ENCODE data around the gene FANCE. TPM values are rescaled to one million over a fixed set of nuclear protein-coding genes. Genes with fewer than 3 reads are reported as not detected.

Gene FANCE
- total RNA-seq, 1 experiment from 2014 or later: 12.4 TPM

DNA sequence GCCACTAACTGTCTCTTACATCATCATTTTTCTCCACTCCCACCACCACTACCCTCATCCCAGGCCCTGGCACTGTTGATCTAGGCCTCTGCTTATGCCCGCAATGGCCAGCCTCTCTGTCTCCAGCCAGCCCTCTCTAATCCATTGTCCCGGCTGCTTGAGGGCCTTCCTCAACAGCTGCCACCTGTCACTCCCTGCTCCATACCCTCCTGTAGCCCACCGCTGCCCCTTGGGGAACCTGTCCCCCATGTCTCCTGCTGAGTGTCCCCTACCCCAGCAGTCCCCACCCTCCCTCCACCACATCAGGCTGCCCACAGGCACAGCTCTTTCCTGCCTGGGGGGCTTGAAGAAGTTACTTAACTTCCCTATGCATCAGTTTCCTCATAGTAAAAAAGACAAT lies 31.4 kb downstream of the FANCE start:
- ChIA-PET CTCF (no interaction called here), POLR2A (no interaction called here)
- H3K27ac Mint-ChIP-seq (ENCODE audit: unreplicated experiment): peak overlapping the region; percentile 98
- no peak overlapping the region for H3K4me3 Mint-ChIP-seq (ENCODE audit: unreplicated experiment)
- no peaks in the 10 kb centered on the region for H3K9me3 Mint-ChIP-seq (ENCODE audit: unreplicated experiment)
- H3K9me3 ChIP-seq: no peaks in the 10 kb centered on the region
- BruUV-seq (replicated peaks): no TSS peak
- H3K4me1 ChIP-seq: peaks cover 38% of the 10 kb centered on the region
- H3K27me3 Mint-ChIP-seq (ENCODE audit: insufficient read depth, unreplicated experiment): no peaks in the 10 kb centered on the region
- peaks cover 38% of the 10 kb centered on the region for H3K4me1 Mint-ChIP-seq (ENCODE audit: low read depth, unreplicated experiment)
- intact Hi-C loops (cut with micrococcal nuclease; ENCODE audit: unreplicated experiment): no loop called here
- DNase-seq: no peak
- TF ChIP-seq, protein P1, sequence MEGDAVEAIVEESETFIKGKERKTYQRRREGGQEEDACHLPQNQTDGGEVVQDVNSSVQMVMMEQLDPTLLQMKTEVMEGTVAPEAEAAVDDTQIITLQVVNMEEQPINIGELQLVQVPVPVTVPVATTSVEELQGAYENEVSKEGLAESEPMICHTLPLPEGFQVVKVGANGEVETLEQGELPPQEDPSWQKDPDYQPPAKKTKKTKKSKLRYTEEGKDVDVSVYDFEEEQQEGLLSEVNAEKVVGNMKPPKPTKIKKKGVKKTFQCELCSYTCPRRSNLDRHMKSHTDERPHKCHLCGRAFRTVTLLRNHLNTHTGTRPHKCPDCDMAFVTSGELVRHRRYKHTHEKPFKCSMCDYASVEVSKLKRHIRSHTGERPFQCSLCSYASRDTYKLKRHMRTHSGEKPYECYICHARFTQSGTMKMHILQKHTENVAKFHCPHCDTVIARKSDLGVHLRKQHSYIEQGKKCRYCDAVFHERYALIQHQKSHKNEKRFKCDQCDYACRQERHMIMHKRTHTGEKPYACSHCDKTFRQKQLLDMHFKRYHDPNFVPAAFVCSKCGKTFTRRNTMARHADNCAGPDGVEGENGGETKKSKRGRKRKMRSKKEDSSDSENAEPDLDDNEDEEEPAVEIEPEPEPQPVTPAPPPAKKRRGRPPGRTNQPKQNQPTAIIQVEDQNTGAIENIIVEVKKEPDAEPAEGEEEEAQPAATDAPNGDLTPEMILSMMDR (IDR thresholded peaks at IDR 0.05; ENCODE audit: insufficient read depth in 1 of 2, low read depth in 1 of 2, low read length in 1 of 2, severe bottlenecking in 1 of 2, unreplicated experiment in 1 of 2): no peak
- no peak overlapping the region for H3K4me3 ChIP-seq (ENCODE audit: low read depth, low read length)
- no peaks in the 10 kb centered on the region for H3K27me3 ChIP-seq (replicated peaks; ENCODE audit: control insufficient read depth, insufficient read depth, low read length)
- H3K36me3 Mint-ChIP-seq (ENCODE audit: insufficient read depth, unreplicated experiment): peaks cover 76% of the 10 kb centered on the region
- peaks cover 10% of the 10 kb centered on the region for H3K36me3 ChIP-seq (ENCODE audit: control insufficient read depth, insufficient read depth, low read length)

DNA sequence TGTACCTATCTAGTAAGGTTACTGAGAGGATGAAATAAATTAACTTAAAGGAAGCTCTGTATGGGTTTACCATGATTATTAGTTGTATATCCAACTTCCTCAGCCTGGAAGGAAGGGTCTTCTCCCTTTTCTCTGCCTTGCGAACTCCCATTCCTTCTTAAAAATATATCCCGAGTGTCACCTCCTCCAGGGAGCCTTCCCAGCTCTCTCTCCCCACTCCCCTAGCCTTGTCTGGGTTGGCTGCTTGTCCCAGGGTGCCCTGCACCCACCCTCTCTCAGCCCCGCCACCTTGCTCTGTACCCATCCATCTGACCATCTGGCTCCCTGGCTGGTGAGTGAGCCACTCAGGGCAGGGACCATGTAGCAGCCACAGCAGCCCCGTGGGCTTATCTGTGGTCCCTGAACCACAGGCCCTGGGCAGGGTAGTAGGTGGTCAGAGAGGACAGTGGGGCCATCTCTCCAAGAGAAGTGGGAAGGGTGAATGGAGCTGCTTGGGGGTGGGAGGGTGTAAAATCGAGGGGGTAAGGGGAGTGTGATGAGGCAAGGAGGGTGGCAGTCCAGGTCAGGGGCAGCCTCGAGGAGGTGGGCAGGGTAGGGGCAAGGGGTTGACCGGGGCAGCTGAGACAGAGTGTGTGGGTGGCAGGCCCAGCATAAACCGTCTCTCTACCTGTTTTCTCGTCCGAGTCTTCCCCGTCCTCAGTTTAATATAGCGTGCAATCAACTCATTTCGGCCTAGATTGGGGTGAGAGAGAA lies 31.9 kb downstream of the FANCE start:
- Mint-ChIP-seq H3K4me1 (ENCODE audit: low read depth, unreplicated experiment) (peaks cover 38% of the 10 kb centered on the region), H3K9me3 (ENCODE audit: unreplicated experiment) (no peaks in the 10 kb centered on the region), H3K27ac (ENCODE audit: unreplicated experiment) (peak overlapping the region; percentile 98), H3K27me3 (ENCODE audit: insufficient read depth, unreplicated experiment) (no peaks in the 10 kb centered on the region), H3K4me3 (ENCODE audit: unreplicated experiment) (no peak overlapping the region), H3K36me3 (ENCODE audit: insufficient read depth, unreplicated experiment) (peaks cover 71% of the 10 kb centered on the region)
- Histone ChIP-seq H3K27me3 (replicated peaks; ENCODE audit: control insufficient read depth, insufficient read depth, low read length) (no peaks in the 10 kb centered on the region), H3K4me1 (peaks cover 43% of the 10 kb centered on the region), H3K9me3 (no peaks in the 10 kb centered on the region), H3K4me3 (ENCODE audit: low read depth, low read length) (no peak overlapping the region), H3K36me3 (ENCODE audit: control insufficient read depth, insufficient read depth, low read length) (peaks cover 10% of the 10 kb centered on the region)
- intact Hi-C loops (cut with micrococcal nuclease; ENCODE audit: unreplicated experiment): no loop called here
- no TSS peak for BruUV-seq (replicated peaks)
- no peak for DNase-seq
- ChIA-PET CTCF (no interaction called here), POLR2A (no interaction called here)
- TF ChIP-seq, protein P1 (IDR thresholded peaks at IDR 0.05; ENCODE audit: insufficient read depth in 1 of 2, low read depth in 1 of 2, low read length in 1 of 2, severe bottlenecking in 1 of 2, unreplicated experiment in 1 of 2): no peak

DNA sequence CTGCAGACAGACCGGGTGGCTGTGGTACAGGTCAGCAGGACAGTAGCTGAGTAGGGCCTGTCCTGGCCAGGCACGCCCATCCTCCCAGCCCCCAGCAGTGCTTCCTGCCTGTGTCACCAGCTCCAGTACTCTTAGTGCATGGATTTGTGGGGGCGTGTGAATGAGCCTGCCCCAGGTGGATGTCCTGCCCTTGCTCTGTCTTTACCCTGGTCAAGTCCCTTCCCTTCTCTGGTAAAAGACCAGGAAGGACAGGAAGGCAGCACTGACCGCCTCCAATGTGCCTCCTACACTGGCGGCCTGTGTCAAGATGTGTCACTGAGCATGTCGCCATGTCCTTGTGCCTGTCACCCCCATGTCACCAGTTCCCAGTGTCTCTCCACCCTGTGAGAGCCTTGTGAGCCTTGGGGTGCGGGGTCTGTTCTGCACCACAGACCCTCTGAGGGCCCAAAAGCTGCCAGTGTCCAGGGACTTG lies 32.8 kb downstream of the FANCE start:
- H3K27me3 ChIP-seq (replicated peaks; ENCODE audit: control insufficient read depth, insufficient read depth, low read length): no peaks in the 10 kb centered on the region
- Mint-ChIP-seq H3K4me1 (ENCODE audit: low read depth, unreplicated experiment) (peaks cover 38% of the 10 kb centered on the region), H3K36me3 (ENCODE audit: insufficient read depth, unreplicated experiment) (peaks cover 63% of the 10 kb centered on the region), H3K9me3 (ENCODE audit: unreplicated experiment) (no peaks in the 10 kb centered on the region), H3K4me3 (ENCODE audit: unreplicated experiment) (peak overlapping the region; percentile 67), H3K27ac (ENCODE audit: unreplicated experiment) (peak overlapping the region; percentile 98), H3K27me3 (ENCODE audit: insufficient read depth, unreplicated experiment) (no peaks in the 10 kb centered on the region)
- intact Hi-C loops (cut with micrococcal nuclease; ENCODE audit: unreplicated experiment): no loop called here
- H3K9me3 ChIP-seq: no peaks in the 10 kb centered on the region
- TF ChIP-seq, protein P1 (IDR thresholded peaks at IDR 0.05; ENCODE audit: insufficient read depth in 1 of 2, low read depth in 1 of 2, low read length in 1 of 2, severe bottlenecking in 1 of 2, unreplicated experiment in 1 of 2): no peak
- peaks cover 10% of the 10 kb centered on the region for H3K36me3 ChIP-seq (ENCODE audit: control insufficient read depth, insufficient read depth, low read length)
- no peak overlapping the region for H3K4me3 ChIP-seq (ENCODE audit: low read depth, low read length)
- DNase-seq: no peak
- CTCF ChIA-PET: no interaction called here
- POLR2A ChIA-PET: no interaction called here
- H3K4me1 ChIP-seq: peaks cover 47% of the 10 kb centered on the region
- no TSS peak for BruUV-seq (replicated peaks)

Measured in Caco-2 (cell line).